Astrocyte of the cerebellum (primary cell): ENCODE results near the gene POLK.
"Not testable (repeated sequence)": the region's sequence is repeated elsewhere in the genome, so short reads cannot be mapped to it uniquely, and the experiment has no call there.

Experiments
- DNase-seq: peaks from one replicate; pipeline ENCODE4 v3.0.0-alpha.2; 2011; ENCODE audit warnings: low read depth
- H3K4me3 ChIP-seq: 2 replicates; pipeline ENCODE4 v1.5.1; 2011; ENCODE audit warnings: mild to moderate bottlenecking, low read depth, low read length, moderate library complexity
- CTCF ChIP-seq: IDR thresholded peaks from 2 replicates; pipeline ENCODE4 v1.5.1; 2012; ENCODE audit warnings: low read length, low read depth, moderate library complexity, mild to moderate bottlenecking; ENCODE audit errors: missing control alignments
- in situ Hi-C: cut with HindIII; loops from 2 replicates; pipeline ENCODE4 v1.10.0; 2017; ENCODE audit warnings: low sequenced_read_pairs

The POLK gene

GRCh38 chr5:75553358-75553757 is 41.7 kb downstream of the POLK start:
- no peak overlapping the region for H3K4me3 ChIP-seq
- in situ Hi-C loops = no loop called here
- no peak for TF ChIP-seq CTCF
- DNase-seq = no peak

- no peak overlapping the region for H3K4me3 ChIP-seq
- in situ Hi-C loops = no loop called here
- TF ChIP-seq CTCF = no peak
- DNase-seq = no peak
These were observed 46.5 kb downstream of the POLK start for GRCh38 chr5:75558221-75558620.

GRCh38 chr5:75558981-75559632 is 47.4 kb downstream of the POLK start:
- TF ChIP-seq CTCF = no peak
- no peak overlapping the region for H3K4me3 ChIP-seq
- in situ Hi-C loops = no loop called here
- no peak for DNase-seq

GRCh38 chr5:75560655-75561054 is 49.0 kb downstream of the POLK start:
- H3K4me3 ChIP-seq, in situ Hi-C loops, DNase-seq: not testable (repeated sequence)

- H3K4me3 ChIP-seq, in situ Hi-C loops: not testable (repeated sequence)
- peak; percentile 60 for DNase-seq
These were observed 54.5 kb downstream of the POLK start for GRCh38 chr5:75565991-75566709.

GRCh38 chr5:75566710-75567309 is 55.1 kb downstream of the POLK start:
- H3K4me3 ChIP-seq = no peak overlapping the region
- DNase-seq = peak; percentile 93
- TF ChIP-seq CTCF = no peak
- in situ Hi-C loops = no loop called here

- no peak overlapping the region for H3K4me3 ChIP-seq
- TF ChIP-seq CTCF = no peak
- in situ Hi-C loops = no loop called here
- DNase-seq = no peak
These were observed 56.0 kb downstream of the POLK start for GRCh38 chr5:75567710-75568109.
